NCI-H2171 (cell line): ENCODE data around the gene ANKS1A.

ENCODE experiments used
- DNase-seq: peaks from one replicate; lab custom pipeline; 2025; lab: John Stamatoyannopoulos, UW

Gene ANKS1A

DNA sequence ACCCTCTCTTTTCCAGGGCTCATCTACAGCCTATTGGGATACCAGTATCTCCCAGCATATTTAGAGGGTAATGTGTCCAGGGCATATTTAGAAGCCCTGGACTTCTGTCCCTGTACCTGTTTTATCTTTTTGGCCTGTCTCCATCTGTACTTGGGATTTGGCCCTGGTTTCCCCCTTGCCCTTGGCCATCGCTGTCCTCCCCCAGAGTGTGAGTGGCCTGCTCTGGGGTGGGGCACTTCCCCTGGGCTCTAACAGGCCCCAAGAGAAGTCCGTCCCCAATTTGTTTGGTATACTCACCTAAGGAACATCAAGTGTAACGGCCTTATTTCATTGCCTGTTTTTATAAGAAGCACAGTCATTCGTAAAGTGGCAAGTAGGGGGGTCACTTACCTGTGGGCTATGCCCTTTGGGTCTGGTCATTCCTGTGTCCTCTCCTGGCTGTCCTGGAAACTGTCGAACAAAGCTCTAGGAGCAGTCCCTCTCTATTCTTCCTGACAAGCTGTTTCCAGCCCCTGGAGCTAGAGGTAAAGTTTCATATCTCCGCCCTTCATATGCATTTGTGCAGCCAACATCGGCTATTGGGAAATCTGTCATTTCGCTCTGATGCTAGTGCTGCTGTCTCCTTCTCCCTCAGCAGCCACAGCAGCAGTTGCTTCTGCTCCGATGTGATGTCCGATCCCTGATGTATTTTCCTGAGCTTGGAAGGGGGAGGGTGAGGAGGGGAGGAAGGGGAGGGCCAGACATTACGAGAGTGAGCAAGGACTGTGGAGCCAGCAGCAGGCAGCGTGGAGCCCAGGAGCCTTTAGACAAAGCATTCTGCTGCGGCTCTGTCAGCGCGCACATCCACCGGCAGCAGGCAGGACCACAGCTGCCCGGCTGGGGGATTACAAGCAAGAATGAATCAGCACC is 168.6 kb downstream of the ANKS1A start:
- DNase-seq = no peak

DNA sequence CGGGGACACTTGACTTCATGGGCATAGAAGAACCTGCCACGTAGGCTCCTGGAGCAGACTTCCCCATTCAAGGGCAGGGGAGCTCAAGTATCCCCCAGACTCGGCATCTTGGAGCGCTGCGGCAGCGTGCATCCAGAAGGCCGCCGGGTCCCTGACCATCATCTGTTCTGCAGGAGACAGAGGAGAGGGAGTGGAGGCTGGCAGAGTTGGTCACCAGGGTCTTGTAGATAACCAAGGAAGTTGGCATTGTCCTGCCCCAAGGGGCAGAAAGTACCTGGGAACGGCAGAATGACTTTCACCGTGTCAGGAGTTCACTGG is 169.3 kb downstream of the ANKS1A start:
- DNase-seq = no peak

DNA sequence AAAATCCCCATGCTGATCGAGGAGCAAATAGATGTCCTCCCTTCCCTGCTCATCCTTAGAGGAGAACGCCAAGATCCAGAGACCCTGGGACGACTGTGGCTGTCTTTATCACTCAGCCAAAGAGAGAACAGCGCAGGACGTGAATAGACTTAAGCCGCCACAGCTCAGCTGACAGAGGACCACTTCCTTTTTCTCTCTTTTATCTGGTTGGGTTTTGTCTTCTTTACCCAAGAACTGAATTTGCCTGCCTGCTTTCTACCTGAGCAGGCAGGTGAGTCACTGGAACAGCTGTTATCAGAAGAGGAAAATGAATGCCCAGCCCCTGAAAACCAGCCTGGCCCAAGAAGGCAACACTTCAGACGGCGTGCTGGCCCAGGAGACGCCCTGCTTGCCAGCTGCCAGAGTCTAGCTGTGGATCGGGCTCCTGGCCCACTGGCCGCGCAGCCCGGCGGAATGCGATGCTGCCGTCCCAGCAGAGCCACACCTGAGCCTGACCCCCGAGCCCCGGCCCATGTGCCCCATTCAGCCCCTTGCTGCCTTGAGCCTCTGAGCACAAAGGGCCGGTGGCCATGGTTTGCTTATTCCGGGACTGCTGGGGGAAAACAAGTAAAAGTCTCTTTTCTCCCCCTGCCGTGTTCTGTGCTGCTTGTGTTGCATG is 169.9 kb downstream of the ANKS1A start:
- DNase-seq = no peak

DNA sequence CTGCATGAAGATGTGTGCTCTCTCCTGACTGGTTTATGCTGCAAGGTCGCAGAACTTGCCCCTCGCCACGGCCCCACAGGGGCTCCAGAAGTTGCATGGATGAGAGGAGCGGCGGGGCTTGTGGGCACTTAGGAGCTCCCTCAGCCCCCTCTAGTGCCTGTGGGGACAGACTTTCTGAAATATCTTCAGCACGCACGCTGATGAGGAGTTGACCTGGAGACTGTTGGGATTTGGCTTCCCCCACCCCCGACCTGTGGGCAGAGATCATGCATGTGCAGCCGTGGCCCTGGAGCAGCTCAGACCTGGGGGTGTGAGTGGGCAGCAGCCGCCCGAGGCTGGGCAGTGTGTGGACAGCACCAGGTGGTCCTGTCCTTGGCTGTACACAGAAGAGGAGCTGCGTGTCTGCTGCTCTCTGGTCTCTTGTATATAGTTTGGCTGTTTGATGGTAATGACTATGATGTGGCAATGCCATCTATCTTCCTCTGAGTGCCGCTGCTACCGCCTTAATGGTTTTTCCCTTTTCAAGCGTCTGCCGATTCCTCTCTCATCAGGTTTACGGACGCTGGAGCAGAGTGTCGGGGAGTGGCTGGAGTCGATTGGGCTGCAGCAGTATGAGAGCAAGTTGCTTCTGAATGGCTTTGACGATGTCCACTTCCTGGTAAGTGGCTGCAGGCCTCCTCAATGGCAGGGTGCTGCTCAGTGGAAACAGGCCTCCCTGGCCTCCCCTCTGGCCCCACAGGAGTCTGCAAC is 170.7 kb downstream of the ANKS1A start:
- no peak for DNase-seq

DNA sequence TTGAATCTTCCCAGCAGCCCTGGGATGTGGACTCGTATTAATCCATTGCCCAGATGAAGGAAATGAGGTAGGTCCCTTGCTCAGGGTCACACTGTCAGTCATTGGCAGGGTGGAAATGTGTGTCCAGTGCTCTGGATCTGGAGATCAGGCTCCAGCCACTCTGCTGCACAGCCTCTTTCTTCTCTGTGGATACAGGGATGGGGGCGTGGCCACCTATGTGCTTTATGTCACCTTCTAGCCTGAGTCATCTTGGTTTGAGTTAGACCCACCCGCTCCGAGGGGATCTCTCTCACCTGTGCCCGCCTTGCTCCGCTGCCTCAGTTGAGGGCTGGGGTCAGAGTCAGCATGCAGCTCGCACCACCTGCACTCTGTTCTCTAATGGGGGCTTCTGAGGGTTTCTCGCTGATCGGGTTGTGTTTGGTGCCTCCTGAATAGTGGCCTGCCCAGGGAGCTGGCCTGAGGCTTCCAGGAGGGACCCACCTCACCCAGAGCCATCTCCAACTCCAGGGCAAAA is 172.1 kb downstream of the ANKS1A start:
- no peak for DNase-seq

GRCh38 chr6:35061651-35062410 is 172.8 kb downstream of the ANKS1A start:
- no peak for DNase-seq

- no peak for DNase-seq
Observed at GRCh38 chr6:35062676-35063574, 173.9 kb downstream of the ANKS1A start.

GRCh38 chr6:35063701-35064280 is 174.7 kb downstream of the ANKS1A start:
- no peak for DNase-seq

- no peak for DNase-seq
Observed at GRCh38 chr6:35064290-35064689, 175.2 kb downstream of the ANKS1A start.

GRCh38 chr6:35064757-35065440 is 175.8 kb downstream of the ANKS1A start:
- DNase-seq = no peak

DNA sequence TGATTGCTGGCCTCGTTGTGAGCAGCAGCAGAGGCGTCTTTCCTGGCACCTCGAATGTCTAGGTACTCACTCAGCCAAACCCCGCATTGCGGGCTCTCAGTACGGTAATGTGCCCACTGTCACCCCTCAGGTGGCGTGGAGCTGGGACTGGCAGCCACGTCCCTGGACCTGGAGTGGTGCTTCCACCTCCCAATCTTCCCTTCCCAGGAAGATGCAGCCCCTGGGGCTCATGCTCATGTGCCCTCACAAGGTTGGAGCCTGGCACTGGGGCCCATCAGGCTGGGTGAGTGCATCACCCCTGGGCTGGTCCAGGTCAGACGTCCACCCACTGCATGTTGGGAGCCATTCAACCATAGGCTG is 176.4 kb downstream of the ANKS1A start:
- no peak for DNase-seq

DNA sequence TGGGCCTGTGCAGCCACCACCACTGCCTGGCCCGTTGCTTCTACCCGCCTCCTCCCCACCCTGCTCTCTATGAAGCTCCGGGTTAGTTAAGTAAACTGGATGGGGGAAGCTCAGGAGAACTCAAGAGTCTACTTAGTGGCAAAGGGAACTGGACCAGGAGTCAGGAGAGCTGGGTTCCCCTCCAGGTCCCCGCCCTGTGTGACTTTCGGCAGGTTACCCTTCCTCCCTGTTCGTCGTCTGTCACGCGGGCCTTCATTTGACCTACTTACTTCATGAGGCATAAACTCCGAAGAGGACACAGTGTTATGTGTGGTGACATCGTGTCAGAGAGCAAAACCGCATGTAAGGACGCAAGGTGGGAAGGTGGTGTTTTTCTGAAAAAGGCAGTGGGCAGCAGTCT is 176.8 kb downstream of the ANKS1A start:
- DNase-seq = no peak

DNA sequence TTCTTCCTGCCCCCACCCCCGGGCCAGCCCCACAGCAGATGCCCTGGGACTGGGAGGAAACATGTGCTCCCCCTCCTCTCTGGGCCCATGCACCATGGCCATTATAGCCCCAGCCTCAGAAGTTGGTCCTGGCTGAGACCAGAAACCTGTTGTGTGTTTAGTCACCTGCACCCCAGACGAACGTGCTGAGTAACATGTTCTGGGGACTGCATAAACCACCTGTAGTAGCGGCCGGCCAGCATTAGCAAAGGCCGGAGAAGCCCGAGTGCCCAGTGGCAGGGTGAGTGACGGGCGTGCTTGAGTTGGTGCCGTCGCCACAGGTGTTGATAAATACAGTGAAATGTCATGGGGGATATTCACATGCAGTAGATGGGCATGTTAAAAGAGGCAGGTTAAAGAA is 178.2 kb downstream of the ANKS1A start:
- no peak for DNase-seq

- no peak for DNase-seq
Observed at GRCh38 chr6:35068206-35068605, 179.2 kb downstream of the ANKS1A start.

GRCh38 chr6:35068644-35069043 is 179.6 kb downstream of the ANKS1A start:
- no peak for DNase-seq

- no peak for DNase-seq
Observed at GRCh38 chr6:35069262-35069661, 180.2 kb downstream of the ANKS1A start.

DNA sequence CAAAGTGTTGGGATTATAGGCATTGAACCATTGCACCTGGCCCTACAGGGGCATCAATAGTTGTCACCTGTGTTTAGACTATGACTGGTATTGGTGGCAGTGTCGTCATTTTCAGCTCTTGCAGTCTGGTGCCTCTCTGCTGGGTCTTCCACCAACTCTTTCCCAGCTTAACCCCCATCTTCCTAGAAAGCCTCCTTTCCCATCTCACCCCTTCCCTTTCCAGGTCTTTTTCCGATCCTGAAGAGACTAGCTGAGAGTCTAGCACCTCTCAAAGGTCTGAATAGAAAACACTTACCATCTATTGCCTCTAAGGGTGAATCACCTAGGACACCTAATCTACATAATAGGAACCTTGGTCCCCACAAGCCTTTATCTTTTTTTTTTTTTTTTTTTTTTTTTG is 181.1 kb downstream of the ANKS1A start:
- DNase-seq = no peak

DNA sequence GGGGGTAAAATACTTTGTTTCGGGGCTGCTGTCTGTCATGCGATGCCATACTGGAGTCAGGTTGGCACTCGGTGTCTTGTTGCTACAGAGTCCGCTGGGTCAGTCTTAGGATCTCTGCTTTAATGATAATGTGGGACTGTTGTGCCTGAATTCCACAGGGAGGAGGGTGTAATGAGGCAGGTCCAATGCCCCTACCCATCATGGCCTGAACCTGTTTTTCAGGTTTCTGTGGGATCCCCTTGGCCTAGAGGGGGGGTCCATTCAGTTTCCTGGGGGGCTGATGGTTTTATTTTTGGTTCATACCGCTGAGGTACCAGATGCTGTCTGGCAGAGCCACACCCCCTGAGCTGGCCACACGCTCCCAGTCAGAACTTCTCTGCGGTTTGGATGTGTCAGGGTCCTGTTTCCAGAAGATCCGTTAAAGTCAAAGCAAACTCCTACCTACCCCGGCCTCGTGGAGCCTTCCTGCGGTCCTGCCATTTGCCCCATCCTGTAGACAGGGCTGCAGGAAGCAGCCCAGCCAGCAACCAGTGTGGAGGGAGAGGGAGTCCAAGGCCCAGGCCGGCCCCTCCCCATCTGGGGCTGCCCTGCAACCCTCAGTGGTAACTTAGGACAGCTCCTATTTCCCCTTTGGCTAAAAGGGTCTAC is 182.4 kb downstream of the ANKS1A start:
- DNase-seq = no peak

DNA sequence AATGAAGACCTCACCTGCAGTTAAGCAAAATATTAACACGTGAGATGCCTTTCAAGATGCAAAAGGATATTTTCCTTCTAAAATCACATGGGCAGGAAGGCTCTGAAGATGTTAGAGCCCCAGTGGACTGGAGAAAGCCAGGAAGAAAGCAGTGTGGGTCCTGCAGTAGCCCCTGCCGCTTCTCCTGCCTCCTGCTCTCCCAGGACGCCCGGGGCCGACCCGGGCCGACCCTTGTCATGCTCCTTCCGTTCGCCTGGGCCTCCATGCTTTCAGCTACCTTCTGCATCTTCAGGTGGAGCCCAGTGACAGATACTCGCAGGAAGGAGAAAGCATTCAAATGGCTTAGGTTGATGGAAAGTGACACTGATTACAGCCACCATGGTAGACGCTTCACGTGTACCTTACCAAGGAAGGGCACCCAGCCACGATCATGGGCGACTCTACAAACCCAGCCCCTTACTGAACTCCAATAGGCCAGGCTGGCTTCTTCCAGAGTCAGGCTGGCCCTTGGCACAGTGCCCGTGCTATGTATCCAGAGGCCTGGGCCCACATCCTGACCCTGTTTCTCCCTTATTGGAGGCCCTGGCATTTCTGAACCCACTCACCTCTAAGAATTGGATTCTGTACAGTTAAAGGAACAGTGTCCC is 183.1 kb downstream of the ANKS1A start:
- no peak for DNase-seq
